ENCODE measurements around the gene CTSW. TPM values are rescaled to one million over a fixed set of nuclear protein-coding genes. Genes with fewer than 3 reads are reported as not detected.

Gene CTSW
- total RNA-seq, 4 donors from 2014 or later = 0.67 to 7.6 (median 2.7) TPM

- Histone ChIP-seq H3K9me3 (no peaks in the 10 kb centered on the region), H3K27ac (no peak overlapping the region), H3K27me3 (no peaks in the 10 kb centered on the region), H3K4me3 (replicated peaks in 1 of 3) (peak overlapping the region in 1 of 3 donors; percentile 98), H3K4me1 (peaks cover 10 to 25% of the 10 kb centered on the region in 2 donors), H3K36me3 (peaks cover 32 to 34% of the 10 kb centered on the region in 2 donors)
- DNase-seq = no peak
- TF ChIP-seq POLR2A (IDR thresholded peaks at IDR 0.05) = no peak
- TF ChIP-seq CTCF (IDR thresholded peaks at IDR 0.05) = no peak
- 86 to 94% methylated on average over 15 of the region's 15 CpGs for WGBS, 2 donors
- intact Hi-C loops (cut with DNase I) = no loop called here
Measured at GRCh38 chr11:65855927-65856363, 23.7 kb upstream of the CTSW start.

DNA sequence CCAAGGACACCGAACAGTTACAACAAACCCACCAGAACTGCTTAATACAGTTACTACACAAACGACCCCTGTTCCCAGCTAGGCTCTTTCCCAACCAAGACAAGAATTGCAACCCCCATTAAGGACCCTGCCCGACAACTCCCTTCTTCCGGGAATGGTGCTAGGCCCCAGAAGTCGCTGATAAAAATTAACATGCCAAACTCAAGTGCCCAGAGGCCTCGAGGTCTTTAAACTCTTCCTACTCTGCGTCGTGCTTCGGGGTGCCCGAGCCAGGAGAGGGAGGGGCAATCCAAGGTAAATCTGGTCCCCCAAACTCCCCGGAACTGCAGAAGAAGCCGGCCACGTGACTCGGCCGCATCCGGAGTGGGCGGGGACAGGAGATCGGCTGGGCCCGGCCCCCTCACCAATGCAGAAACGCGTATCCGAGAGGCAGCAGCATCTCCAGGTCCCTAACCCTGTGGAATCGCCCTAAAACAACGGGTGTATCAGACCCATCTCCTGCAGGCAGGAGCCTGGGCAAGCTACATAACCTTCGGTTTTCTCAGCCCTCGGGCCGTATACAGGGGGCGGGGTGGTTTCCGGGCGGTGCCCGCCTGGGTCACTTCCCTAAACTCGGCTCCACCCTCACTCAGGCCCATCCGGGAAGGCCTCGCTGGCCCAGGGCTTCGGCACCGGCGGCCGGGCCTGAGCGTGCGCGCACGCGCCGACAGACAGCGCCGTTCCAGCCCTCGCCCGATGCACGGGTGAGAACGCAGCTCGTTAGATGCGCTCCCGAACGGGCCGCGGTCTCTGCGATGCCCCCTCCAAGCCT lies 22.7 kb upstream of the CTSW start:
- peak; percentile 80 to 85 for DNase-seq
- H3K36me3 ChIP-seq = peaks cover 32 to 34% of the 10 kb centered on the region in 2 donors
- H3K27me3 ChIP-seq = no peaks in the 10 kb centered on the region
- 3 to 8% methylated on average over 11 to 12 of the region's 57 CpGs for WGBS, 2 donors
- no peaks in the 10 kb centered on the region for H3K9me3 ChIP-seq
- peak overlapping the region; percentile 83 to 99 (median 86) for H3K27ac ChIP-seq
- intact Hi-C loops (cut with DNase I) = no loop called here
- H3K4me1 ChIP-seq = peaks cover 17 to 34% of the 10 kb centered on the region in 2 donors
- peak in 1 of 2 donors; percentile 74 for TF ChIP-seq POLR2A (IDR thresholded peaks at IDR 0.05)
- TF ChIP-seq CTCF (IDR thresholded peaks at IDR 0.05) = no peak
- peak overlapping the region; percentile 88 to 99 (median 98) for H3K4me3 ChIP-seq (replicated peaks in 1 of 3)

DNA sequence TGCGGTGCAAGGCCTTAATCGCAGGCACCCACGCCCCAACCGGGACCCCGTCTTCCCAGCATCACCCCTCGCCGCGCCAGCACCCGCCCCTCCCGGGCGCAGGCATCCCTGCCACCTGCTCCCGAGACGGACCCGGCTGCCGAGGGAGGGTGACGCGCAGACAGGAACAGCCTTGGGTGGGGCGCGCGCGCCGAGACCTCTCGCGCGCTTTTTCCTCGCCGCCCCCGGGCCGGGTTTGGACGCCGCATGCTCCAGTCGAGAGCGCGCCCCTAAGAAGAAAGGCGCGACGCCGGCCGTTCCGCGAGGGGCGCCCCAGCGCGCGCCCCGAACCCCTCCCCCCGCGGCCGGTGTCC lies 22.2 kb upstream of the CTSW start:
- TF ChIP-seq POLR2A (IDR thresholded peaks at IDR 0.05) (no peak), CTCF (IDR thresholded peaks at IDR 0.05) (no peak)
- Histone ChIP-seq H3K4me1 (peaks cover 17 to 38% of the 10 kb centered on the region in 2 donors), H3K36me3 (peaks cover 32 to 38% of the 10 kb centered on the region in 2 donors), H3K27ac (peak overlapping the region; percentile 83 to 99 (median 86)), H3K9me3 (no peaks in the 10 kb centered on the region), H3K27me3 (no peaks in the 10 kb centered on the region), H3K4me3 (replicated peaks in 1 of 3) (peak overlapping the region; percentile 88 to 99 (median 98))
- intact Hi-C loops (cut with DNase I) = no loop called here
- WGBS, 2 donors = 0 to 2% methylated on average over 11 to 26 of the region's 49 CpGs
- DNase-seq = peak in 1 of 2 donors; percentile 31

- Histone ChIP-seq H3K4me1 (peaks cover 17 to 38% of the 10 kb centered on the region in 2 donors), H3K4me3 (replicated peaks in 1 of 3) (peak within 1 kb of the TSS; percentile 88 to 99 (median 98)), H3K27ac (peak within 1 kb of the TSS; percentile 92 to 100 (median 99)), H3K36me3 (peaks cover 31 to 35% of the 10 kb centered on the region in 2 donors), H3K9me3 (no peaks in the 10 kb centered on the region), H3K27me3 (no peaks in the 10 kb centered on the region)
- intact Hi-C loops (cut with DNase I) = no loop called here
- TF ChIP-seq CTCF (IDR thresholded peaks at IDR 0.05) (peak in 1 of 6 experiments; percentile 5), POLR2A (IDR thresholded peaks at IDR 0.05) (peak; percentile 77 to 98)
- 0 to 1% methylated on average over 10 to 27 of the region's 92 CpGs for WGBS, 2 donors
- peak; percentile 99 for DNase-seq
Measured at GRCh38 chr11:65857853-65858680, 21.6 kb upstream of the CTSW start, which contains the start of gene CFL1. Gene CFL1, minus strand, starts transcription at chr11:65858180. Its CDS starts 81 bp downstream, at chr11:65858099.

Data from thyroid gland (tissue), 4 donors.